T-helper 9 cell (primary cell): Measurements from ENCODE around the gene USP53.
"Not testable (repeated sequence)": the region's sequence is repeated elsewhere in the genome, so short reads cannot be mapped to it uniquely, and the experiment has no call there.

Experiments
- DNase-seq: peaks from one replicate; pipeline ENCODE4 v3.0.0-alpha.2; 2020

USP53 gene

GRCh38 chr4:119229908-119230687 lies 17.6 kb downstream of the USP53 start:
- no peak for DNase-seq

GRCh38 chr4:119231491-119231890 lies 19.0 kb downstream of the USP53 start:
- DNase-seq: no peak

- no peak for DNase-seq
These were observed 19.8 kb downstream of the USP53 start for GRCh38 chr4:119232286-119232685.

GRCh38 chr4:119233191-119233590 lies 20.7 kb downstream of the USP53 start:
- no peak for DNase-seq

- DNase-seq: no peak
These were observed 21.2 kb downstream of the USP53 start for GRCh38 chr4:119233750-119234149.

GRCh38 chr4:119237201-119237600 lies 24.7 kb downstream of the USP53 start:
- DNase-seq: no peak

GRCh38 chr4:119237642-119238041 lies 25.1 kb downstream of the USP53 start:
- DNase-seq: no peak

GRCh38 chr4:119238068-119238722 lies 25.7 kb downstream of the USP53 start:
- DNase-seq: no peak

GRCh38 chr4:119240128-119240527 lies 27.6 kb downstream of the USP53 start:
- no peak for DNase-seq

- DNase-seq: no peak
These were observed 28.1 kb downstream of the USP53 start for GRCh38 chr4:119240568-119240967.

GRCh38 chr4:119242417-119242816 lies 29.9 kb downstream of the USP53 start:
- no peak for DNase-seq

GRCh38 chr4:119243868-119244267 lies 31.4 kb downstream of the USP53 start:
- no peak for DNase-seq

GRCh38 chr4:119244344-119244743 lies 31.8 kb downstream of the USP53 start:
- no peak for DNase-seq

- DNase-seq: no peak
These were observed 32.3 kb downstream of the USP53 start for GRCh38 chr4:119244832-119245231.

GRCh38 chr4:119246177-119246733 lies 33.7 kb downstream of the USP53 start:
- DNase-seq: no peak

- DNase-seq: not testable (repeated sequence)
These were observed 38.5 kb downstream of the USP53 start for GRCh38 chr4:119251037-119251436.

- DNase-seq: not testable (repeated sequence)
These were observed 42.7 kb downstream of the USP53 start for GRCh38 chr4:119255223-119255622.

GRCh38 chr4:119260528-119260927 lies 48.0 kb downstream of the USP53 start:
- no peak for DNase-seq

GRCh38 chr4:119261986-119262385 lies 49.5 kb downstream of the USP53 start:
- no peak for DNase-seq

- DNase-seq: no peak
These were observed 52.2 kb downstream of the USP53 start for GRCh38 chr4:119264743-119265142.

GRCh38 chr4:119266153-119266552 lies 53.6 kb downstream of the USP53 start:
- DNase-seq: no peak

GRCh38 chr4:119268466-119268865 lies 56.0 kb downstream of the USP53 start:
- no peak for DNase-seq

- no peak for DNase-seq
These were observed 59.0 kb downstream of the USP53 start for GRCh38 chr4:119271361-119272085.
